DND-41 (cell line): ENCODE data around the gene NAV3.

ENCODE experiments used
- ATAC-seq: fragments of 200-7000 bp; cut with Tn5 transposase; 3 replicates; pipeline ENCODE4 v1.9.1; 2021; ENCODE audit warnings: low read depth; ENCODE audit not compliant: insufficient read depth
- DNase-seq: peaks from one replicate; pipeline ENCODE4 v3.0.0-alpha.2; 2020
- H2AFZ ChIP-seq: 2 replicates; pipeline ENCODE4 v1.6.0; 2012; ENCODE audit warnings: low read depth, low read length
- H3K27ac ChIP-seq: 2 replicates; pipeline ENCODE4 v1.5.1; 2012; ENCODE audit warnings: low read length, inconsistent platforms
- H3K27me3 ChIP-seq: fragments of 200-600 bp; sonication (generic); 2 replicates; pipeline ENCODE4 v1.6.0; 2012; ENCODE audit warnings: low read length, mild to moderate bottlenecking, inconsistent platforms; ENCODE audit not compliant: insufficient read depth, poor library complexity
- H3K36me3 ChIP-seq: 2 replicates; pipeline ENCODE4 v1.5.1; 2012; ENCODE audit warnings: low read length, inconsistent platforms; ENCODE audit not compliant: insufficient read depth
- H3K4me1 ChIP-seq: 2 replicates; pipeline ENCODE4 v1.5.1; 2012; ENCODE audit warnings: mild to moderate bottlenecking, low read length; ENCODE audit not compliant: insufficient read depth
- H3K4me2 ChIP-seq: 2 replicates; pipeline ENCODE4 v1.6.0; 2012; ENCODE audit warnings: mild to moderate bottlenecking, moderate library complexity, low read length, inconsistent platforms; ENCODE audit not compliant: insufficient read depth
- H3K4me3 ChIP-seq, 2 experiments: fragments of 200-600 bp in 1 of 2; shearing (Covaris generic) in 1 of 2; 2 replicates each; pipeline ENCODE4 v1.5.1; 2012 to 2016; ENCODE audit warnings: inconsistent platforms in 2 of 2, low read length in 2 of 2, mild to moderate bottlenecking in 2 of 2, low read depth in 1 of 2, moderate library complexity in 1 of 2
- H3K79me2 ChIP-seq: 2 replicates; pipeline ENCODE4 v1.6.0; 2012; ENCODE audit warnings: low read length, inconsistent platforms; ENCODE audit not compliant: insufficient read depth
- H3K9ac ChIP-seq: 2 replicates; pipeline ENCODE4 v1.6.0; 2012; ENCODE audit warnings: low read depth, mild to moderate bottlenecking, inconsistent platforms, low read length, moderate library complexity
- H3K9me3 ChIP-seq: 2 replicates; pipeline ENCODE4 v1.5.1; 2012; ENCODE audit warnings: low read length, moderate library complexity, mild to moderate bottlenecking, inconsistent platforms; ENCODE audit not compliant: insufficient read depth, severe bottlenecking
- H4K20me1 ChIP-seq: 2 replicates; pipeline ENCODE4 v1.6.0; 2012; ENCODE audit warnings: low read length; ENCODE audit not compliant: insufficient read depth
- EZH2 ChIP-seq: IDR thresholded peaks from 3 replicates; pipeline ENCODE4 v1.6.1; 2012; ENCODE audit warnings: borderline replicate concordance, low read depth, mild to moderate bottlenecking, moderate library complexity, low read length, inconsistent platforms; ENCODE audit not compliant: severe bottlenecking
- TF ChIP-seq, protein P1 (sequence below): IDR thresholded peaks from 2 replicates; pipeline ENCODE4 v1.5.1; 2012; ENCODE audit warnings: borderline replicate concordance, low read length, moderate library complexity, mild to moderate bottlenecking; ENCODE audit not compliant: poor library complexity, severe bottlenecking; ENCODE audit errors: extremely low read depth

The NAV3 gene

DNA sequence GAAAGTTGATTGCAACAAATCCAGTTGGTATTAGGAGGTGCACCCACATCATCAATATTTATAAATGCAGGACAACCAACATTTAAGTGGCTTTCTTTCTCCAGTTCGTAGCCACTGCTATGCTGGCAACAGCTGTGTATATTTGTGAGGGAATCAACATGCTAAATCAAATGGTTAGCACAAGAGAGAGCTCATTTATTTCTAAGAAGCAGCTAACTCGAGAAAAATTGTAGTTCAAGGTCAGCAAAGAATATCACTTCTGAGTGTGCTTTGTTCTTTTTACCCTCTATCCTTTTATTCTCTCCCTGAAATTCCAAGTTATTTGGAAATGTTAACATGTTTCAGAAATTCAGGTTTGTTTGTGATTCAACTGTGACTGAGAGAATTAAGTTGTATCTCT lies 137.3 kb downstream of the NAV3 start:
- ATAC-seq = no peak
- TF ChIP-seq, protein P1, sequence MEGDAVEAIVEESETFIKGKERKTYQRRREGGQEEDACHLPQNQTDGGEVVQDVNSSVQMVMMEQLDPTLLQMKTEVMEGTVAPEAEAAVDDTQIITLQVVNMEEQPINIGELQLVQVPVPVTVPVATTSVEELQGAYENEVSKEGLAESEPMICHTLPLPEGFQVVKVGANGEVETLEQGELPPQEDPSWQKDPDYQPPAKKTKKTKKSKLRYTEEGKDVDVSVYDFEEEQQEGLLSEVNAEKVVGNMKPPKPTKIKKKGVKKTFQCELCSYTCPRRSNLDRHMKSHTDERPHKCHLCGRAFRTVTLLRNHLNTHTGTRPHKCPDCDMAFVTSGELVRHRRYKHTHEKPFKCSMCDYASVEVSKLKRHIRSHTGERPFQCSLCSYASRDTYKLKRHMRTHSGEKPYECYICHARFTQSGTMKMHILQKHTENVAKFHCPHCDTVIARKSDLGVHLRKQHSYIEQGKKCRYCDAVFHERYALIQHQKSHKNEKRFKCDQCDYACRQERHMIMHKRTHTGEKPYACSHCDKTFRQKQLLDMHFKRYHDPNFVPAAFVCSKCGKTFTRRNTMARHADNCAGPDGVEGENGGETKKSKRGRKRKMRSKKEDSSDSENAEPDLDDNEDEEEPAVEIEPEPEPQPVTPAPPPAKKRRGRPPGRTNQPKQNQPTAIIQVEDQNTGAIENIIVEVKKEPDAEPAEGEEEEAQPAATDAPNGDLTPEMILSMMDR = no peak
- TF ChIP-seq EZH2 = no peak
- Histone ChIP-seq H3K4me2 (no peak overlapping the region), H4K20me1 (no peaks in the 10 kb centered on the region), H2AFZ (no peak overlapping the region), H3K27me3 (no peaks in the 10 kb centered on the region), H3K79me2 (no peaks in the 10 kb centered on the region), H3K4me1 (no peaks in the 10 kb centered on the region), H3K4me3 (no peak overlapping the region), H3K9me3 (no peaks in the 10 kb centered on the region), H3K36me3 (no peaks in the 10 kb centered on the region), H3K9ac (no peak overlapping the region), H3K27ac (no peak overlapping the region)
- DNase-seq = no peak

DNA sequence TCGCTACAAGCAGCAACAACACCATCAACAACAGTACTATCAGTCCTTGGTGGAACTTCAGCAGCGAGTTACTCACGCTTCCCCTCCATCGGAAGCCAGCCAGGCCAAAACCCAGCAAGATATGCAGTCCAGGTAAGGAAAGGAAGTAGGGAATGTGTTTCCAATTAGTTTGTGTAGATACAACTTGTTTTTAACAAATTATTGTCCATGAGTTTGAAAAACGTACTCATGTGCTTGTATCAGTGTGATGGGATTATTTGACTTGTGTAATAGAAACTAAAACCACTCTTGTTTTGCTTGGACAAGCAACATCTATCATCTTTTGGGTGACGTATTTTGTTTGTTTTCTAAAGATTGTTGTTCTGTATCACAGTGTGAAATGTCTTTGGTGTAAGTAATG lies 137.9 kb downstream of the NAV3 start:
- ATAC-seq = no peak
- H3K79me2 ChIP-seq = no peaks in the 10 kb centered on the region
- no peaks in the 10 kb centered on the region for H3K27me3 ChIP-seq
- TF ChIP-seq, protein P1 = no peak
- no peak for TF ChIP-seq EZH2
- H3K36me3 ChIP-seq = no peaks in the 10 kb centered on the region
- H4K20me1 ChIP-seq = no peaks in the 10 kb centered on the region
- no peak overlapping the region for H3K4me2 ChIP-seq
- DNase-seq = no peak
- no peaks in the 10 kb centered on the region for H3K4me1 ChIP-seq
- no peak overlapping the region for H3K27ac ChIP-seq
- no peak overlapping the region for H3K9ac ChIP-seq
- no peaks in the 10 kb centered on the region for H3K9me3 ChIP-seq
- H2AFZ ChIP-seq = no peak overlapping the region
- no peak overlapping the region for H3K4me3 ChIP-seq

DNA sequence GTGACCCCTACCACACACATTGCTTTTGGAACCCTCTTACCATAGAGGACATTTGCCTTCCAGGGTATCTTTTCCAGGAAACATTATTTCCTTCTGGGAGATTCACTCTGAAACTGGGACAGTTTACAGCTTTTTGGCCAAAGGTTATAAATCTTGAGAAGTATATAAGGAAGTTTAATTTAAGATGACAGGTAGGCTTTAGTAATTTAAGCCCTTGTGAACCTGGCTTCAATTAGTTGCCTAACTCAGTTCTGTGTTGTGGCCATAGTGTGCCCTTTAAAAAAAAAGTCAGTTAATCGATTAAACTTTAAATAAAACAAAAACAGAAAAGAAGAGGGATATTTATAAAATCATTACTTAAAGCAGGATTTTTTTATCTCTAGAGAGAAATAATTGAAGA lies 142.9 kb downstream of the NAV3 start:
- no peak for TF ChIP-seq EZH2
- TF ChIP-seq, protein P1 = no peak
- no peaks in the 10 kb centered on the region for H3K36me3 ChIP-seq
- H3K9ac ChIP-seq = no peak overlapping the region
- no peaks in the 10 kb centered on the region for H3K79me2 ChIP-seq
- no peak for DNase-seq
- H3K27me3 ChIP-seq = no peaks in the 10 kb centered on the region
- no peak overlapping the region for H3K4me2 ChIP-seq
- H2AFZ ChIP-seq = no peak overlapping the region
- H3K27ac ChIP-seq = no peak overlapping the region
- no peak for ATAC-seq
- H3K4me1 ChIP-seq = no peaks in the 10 kb centered on the region
- H3K4me3 ChIP-seq = no peak overlapping the region
- H3K9me3 ChIP-seq = no peaks in the 10 kb centered on the region
- no peaks in the 10 kb centered on the region for H4K20me1 ChIP-seq

DNA sequence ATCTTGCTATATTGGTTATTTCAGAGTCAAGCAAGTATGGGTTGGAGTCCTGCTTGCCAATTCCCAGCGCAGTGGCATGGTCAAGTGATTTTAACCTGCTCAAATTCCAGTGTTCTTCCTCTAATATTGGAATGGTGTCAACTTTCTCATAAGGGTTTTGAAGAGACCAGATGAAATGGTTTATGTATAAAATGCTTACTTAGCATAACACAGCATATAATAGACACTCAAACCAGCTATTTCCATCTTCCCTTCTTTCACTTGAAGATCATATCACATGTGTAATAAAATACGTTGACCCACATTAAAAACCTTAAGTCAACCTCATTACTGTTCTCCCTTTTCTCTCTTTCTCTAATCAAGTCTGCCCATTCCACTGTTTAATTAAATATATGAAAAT lies 144.0 kb downstream of the NAV3 start:
- Histone ChIP-seq H3K4me1 (no peaks in the 10 kb centered on the region), H2AFZ (no peak overlapping the region), H4K20me1 (no peaks in the 10 kb centered on the region), H3K36me3 (no peaks in the 10 kb centered on the region), H3K9ac (no peak overlapping the region), H3K27ac (no peak overlapping the region), H3K9me3 (no peaks in the 10 kb centered on the region), H3K27me3 (no peaks in the 10 kb centered on the region), H3K79me2 (no peaks in the 10 kb centered on the region), H3K4me2 (no peak overlapping the region), H3K4me3 (no peak overlapping the region)
- no peak for TF ChIP-seq EZH2
- TF ChIP-seq, protein P1 = no peak
- ATAC-seq = no peak
- DNase-seq = no peak
